ENCODE results near the gene SPEM3. TPM values are rescaled to one million over a fixed set of nuclear protein-coding genes. Genes with fewer than 3 reads are reported as not detected.

Gene SPEM3
- polyA plus RNA-seq (2012; ENCODE audit: insufficient read length, low read depth): not detected

- TF ChIP-seq REST (IDR thresholded peaks at IDR 0.05; ENCODE audit: insufficient read depth in 1 of 2, low read depth in 2 of 2, low read length in 2 of 2): no peak
- TF ChIP-seq SIN3A (IDR thresholded peaks at IDR 0.05; ENCODE audit: borderline replicate concordance, insufficient read depth, low read length): no peak
- TF ChIP-seq TAF1 (IDR thresholded peaks at IDR 0.05; ENCODE audit: borderline replicate concordance, insufficient read depth, low read length): no peak
- TF ChIP-seq FOXP2 (optimal IDR thresholded peaks at IDR 0.05; ENCODE audit: borderline replicate concordance, extremely low read depth, extremely low read length, insufficient read depth): no peak
- no peak for TF ChIP-seq POLR2AphosphoS5 (IDR thresholded peaks at IDR 0.05; ENCODE audit: low read depth, low read length)
Measured at GRCh38 chr17:7428557-7428956, at the start of gene SPEM3. SPEM3 (plus strand) TSS chr17:7428857; CDS start chr17:7428903, 46 bp downstream.

GRCh38 chr17:7379134-7379533 lies 49.5 kb upstream of the SPEM3 start:
- no peak for TF ChIP-seq REST (IDR thresholded peaks at IDR 0.05; ENCODE audit: insufficient read depth in 1 of 2, low read depth in 2 of 2, low read length in 2 of 2)
- no peak for TF ChIP-seq FOXP2 (optimal IDR thresholded peaks at IDR 0.05; ENCODE audit: borderline replicate concordance, extremely low read depth, extremely low read length, insufficient read depth)
- TF ChIP-seq SIN3A (IDR thresholded peaks at IDR 0.05; ENCODE audit: borderline replicate concordance, insufficient read depth, low read length): no peak
- no peak for TF ChIP-seq TAF1 (IDR thresholded peaks at IDR 0.05; ENCODE audit: borderline replicate concordance, insufficient read depth, low read length)
- TF ChIP-seq POLR2AphosphoS5 (IDR thresholded peaks at IDR 0.05; ENCODE audit: low read depth, low read length): no peak

GRCh38 chr17:7380321-7380720 lies 48.3 kb upstream of the SPEM3 start:
- no peak for TF ChIP-seq POLR2AphosphoS5 (IDR thresholded peaks at IDR 0.05; ENCODE audit: low read depth, low read length)
- TF ChIP-seq TAF1 (IDR thresholded peaks at IDR 0.05; ENCODE audit: borderline replicate concordance, insufficient read depth, low read length): no peak

- TF ChIP-seq FOXP2 (optimal IDR thresholded peaks at IDR 0.05; ENCODE audit: borderline replicate concordance, extremely low read depth, extremely low read length, insufficient read depth) (no peak), SIN3A (IDR thresholded peaks at IDR 0.05; ENCODE audit: borderline replicate concordance, insufficient read depth, low read length) (no peak), TAF1 (IDR thresholded peaks at IDR 0.05; ENCODE audit: borderline replicate concordance, insufficient read depth, low read length) (no peak), REST (IDR thresholded peaks at IDR 0.05; ENCODE audit: insufficient read depth in 1 of 2, low read depth in 2 of 2, low read length in 2 of 2) (no peak), POLR2AphosphoS5 (IDR thresholded peaks at IDR 0.05; ENCODE audit: low read depth, low read length) (no peak)
Measured at GRCh38 chr17:7380855-7381683, 47.6 kb upstream of the SPEM3 start, which contains the start of gene TNK1. TNK1 (plus strand) TSS chr17:7381089; CDS start chr17:7382927, 1,838 bp downstream.

GRCh38 chr17:7382901-7383300 lies 45.8 kb upstream of the SPEM3 start:
- TF ChIP-seq SIN3A (IDR thresholded peaks at IDR 0.05; ENCODE audit: borderline replicate concordance, insufficient read depth, low read length) (no peak), TAF1 (IDR thresholded peaks at IDR 0.05; ENCODE audit: borderline replicate concordance, insufficient read depth, low read length) (no peak), POLR2AphosphoS5 (IDR thresholded peaks at IDR 0.05; ENCODE audit: low read depth, low read length) (no peak)

- no peak for TF ChIP-seq REST (IDR thresholded peaks at IDR 0.05; ENCODE audit: insufficient read depth in 1 of 2, low read depth in 2 of 2, low read length in 2 of 2)
- TF ChIP-seq FOXP2 (optimal IDR thresholded peaks at IDR 0.05; ENCODE audit: borderline replicate concordance, extremely low read depth, extremely low read length, insufficient read depth): no peak
- TF ChIP-seq TAF1 (IDR thresholded peaks at IDR 0.05; ENCODE audit: borderline replicate concordance, insufficient read depth, low read length): no peak
- TF ChIP-seq SIN3A (IDR thresholded peaks at IDR 0.05; ENCODE audit: borderline replicate concordance, insufficient read depth, low read length): no peak
- no peak for TF ChIP-seq POLR2AphosphoS5 (IDR thresholded peaks at IDR 0.05; ENCODE audit: low read depth, low read length)
Measured at GRCh38 chr17:7383371-7383741, 45.3 kb upstream of the SPEM3 start.
